ENCODE results near the gene CFD.

DNA sequence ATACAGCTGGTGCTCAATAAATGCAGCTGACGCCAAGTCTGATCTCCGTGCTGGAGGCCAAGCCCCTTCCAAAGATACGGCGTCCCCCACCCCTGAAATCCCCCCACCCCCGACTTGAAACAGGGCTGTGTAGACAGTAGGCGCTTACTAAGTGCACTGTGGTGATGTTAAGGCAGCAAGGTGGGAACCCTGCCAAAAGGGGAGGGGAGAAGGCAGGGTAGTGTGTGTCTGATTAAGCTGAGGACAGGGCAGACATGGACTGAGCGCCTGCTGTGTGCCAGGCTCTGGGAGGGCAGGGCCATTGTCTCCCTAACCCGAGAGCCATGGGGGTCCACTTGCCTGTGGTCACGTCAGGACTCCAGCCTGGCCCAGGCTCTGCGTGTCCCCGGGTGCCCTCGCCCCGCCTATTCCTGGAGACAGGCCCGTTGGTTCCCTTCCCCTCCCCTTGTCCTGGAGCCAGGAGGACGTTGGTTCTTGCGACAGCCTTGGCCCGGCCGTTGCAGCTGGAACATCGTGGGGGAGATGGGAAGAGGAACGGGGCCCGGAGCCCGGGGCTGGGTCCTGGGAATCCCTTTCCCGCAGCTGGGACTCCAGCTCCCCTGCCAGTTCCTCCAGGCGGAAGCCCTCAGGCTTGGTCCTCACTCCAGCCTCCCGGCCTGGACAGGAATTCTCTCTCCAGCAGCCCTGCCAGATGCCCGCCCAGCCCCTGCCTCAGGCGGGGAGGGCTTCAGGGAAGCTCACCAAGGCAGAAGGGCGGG, 9.1 kb upstream of the CFD start:
- TF ChIP-seq GABPA (IDR thresholded peaks at IDR 0.05; ENCODE audit: low read depth) = no peak
- no peak for TF ChIP-seq REST (IDR thresholded peaks at IDR 0.05; ENCODE audit: insufficient replicate concordance, low read depth)
- TF ChIP-seq, protein P1, sequence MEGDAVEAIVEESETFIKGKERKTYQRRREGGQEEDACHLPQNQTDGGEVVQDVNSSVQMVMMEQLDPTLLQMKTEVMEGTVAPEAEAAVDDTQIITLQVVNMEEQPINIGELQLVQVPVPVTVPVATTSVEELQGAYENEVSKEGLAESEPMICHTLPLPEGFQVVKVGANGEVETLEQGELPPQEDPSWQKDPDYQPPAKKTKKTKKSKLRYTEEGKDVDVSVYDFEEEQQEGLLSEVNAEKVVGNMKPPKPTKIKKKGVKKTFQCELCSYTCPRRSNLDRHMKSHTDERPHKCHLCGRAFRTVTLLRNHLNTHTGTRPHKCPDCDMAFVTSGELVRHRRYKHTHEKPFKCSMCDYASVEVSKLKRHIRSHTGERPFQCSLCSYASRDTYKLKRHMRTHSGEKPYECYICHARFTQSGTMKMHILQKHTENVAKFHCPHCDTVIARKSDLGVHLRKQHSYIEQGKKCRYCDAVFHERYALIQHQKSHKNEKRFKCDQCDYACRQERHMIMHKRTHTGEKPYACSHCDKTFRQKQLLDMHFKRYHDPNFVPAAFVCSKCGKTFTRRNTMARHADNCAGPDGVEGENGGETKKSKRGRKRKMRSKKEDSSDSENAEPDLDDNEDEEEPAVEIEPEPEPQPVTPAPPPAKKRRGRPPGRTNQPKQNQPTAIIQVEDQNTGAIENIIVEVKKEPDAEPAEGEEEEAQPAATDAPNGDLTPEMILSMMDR (IDR thresholded peaks at IDR 0.05; ENCODE audit: insufficient read depth, low read length) = no peak
- peak; percentile 76; the same call in 1 of the 2 replicates for TF ChIP-seq POLR2AphosphoS5 (IDR thresholded peaks at IDR 0.05; ENCODE audit: low read depth)
